Stimulated activated CD8-positive, alpha-beta memory T cell treated with anti-CD3 and anti-CD28 coated beads, Interleukin-15, amount 100 ng/mL, for 1 hour (primary cell): Measurements from ENCODE around the gene FOXI2.

Experiments
- DNase-seq: peaks from one replicate; pipeline ENCODE4 v3.0.0-alpha.2; 2020; ENCODE audit warnings: low read depth

FOXI2 gene

DNA sequence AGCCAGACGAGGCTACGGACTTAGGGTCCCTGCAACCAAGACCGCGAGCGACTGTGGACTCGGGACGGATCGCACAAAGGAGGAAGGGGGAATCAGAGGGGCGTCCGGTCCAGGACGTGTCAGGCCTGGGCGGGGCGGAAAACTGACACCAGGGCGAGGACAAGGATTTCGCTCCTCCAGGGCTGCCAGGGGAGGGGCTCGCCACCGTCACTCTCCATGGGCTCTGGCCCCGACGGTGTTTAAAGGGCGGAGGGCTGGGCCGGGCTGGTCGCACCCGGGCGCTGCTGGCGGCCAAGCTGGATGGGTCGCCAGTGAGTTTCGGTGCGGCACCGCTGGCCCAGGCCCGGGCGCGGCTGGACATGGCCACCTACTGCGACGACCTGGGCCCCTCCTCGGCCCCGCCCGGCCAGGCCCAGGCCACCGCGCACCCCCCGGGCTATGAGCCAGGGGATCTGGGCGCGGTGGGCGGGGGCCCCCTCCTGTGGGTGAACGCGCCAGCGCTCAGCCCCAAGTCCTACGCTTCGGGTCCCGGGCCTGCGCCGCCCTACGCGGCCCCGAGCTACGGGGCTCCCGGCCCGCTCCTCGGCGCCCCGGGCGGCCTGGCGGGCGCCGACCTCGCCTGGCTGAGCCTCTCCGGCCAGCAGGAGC is at the start of gene FOXI2:
Gene FOXI2, plus strand, starts transcription at position 271 of the 648 bp plus-strand sequence. Its CDS starts 89 bp downstream, at position 360.
- no peak for DNase-seq

DNA sequence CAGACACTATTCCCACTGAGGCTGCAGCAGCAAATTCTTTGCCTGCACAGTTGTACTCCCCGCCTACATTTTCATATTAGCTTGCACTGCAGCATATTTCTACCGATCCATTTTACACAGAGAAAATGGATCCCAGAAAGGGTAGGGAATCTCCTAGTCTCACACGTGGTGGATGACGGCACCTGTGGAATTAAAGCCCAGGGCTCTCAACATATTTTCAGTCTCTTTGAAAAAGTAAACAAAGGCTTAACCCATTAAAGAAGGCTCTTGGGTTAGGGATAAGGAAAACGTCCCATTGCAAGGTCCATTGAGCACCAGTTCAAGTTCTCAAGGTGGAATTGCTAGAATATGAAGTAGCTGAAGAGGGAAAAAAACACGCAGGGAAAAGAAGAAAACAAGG is 49.4 kb upstream of the FOXI2 start:
- DNase-seq = no peak

DNA sequence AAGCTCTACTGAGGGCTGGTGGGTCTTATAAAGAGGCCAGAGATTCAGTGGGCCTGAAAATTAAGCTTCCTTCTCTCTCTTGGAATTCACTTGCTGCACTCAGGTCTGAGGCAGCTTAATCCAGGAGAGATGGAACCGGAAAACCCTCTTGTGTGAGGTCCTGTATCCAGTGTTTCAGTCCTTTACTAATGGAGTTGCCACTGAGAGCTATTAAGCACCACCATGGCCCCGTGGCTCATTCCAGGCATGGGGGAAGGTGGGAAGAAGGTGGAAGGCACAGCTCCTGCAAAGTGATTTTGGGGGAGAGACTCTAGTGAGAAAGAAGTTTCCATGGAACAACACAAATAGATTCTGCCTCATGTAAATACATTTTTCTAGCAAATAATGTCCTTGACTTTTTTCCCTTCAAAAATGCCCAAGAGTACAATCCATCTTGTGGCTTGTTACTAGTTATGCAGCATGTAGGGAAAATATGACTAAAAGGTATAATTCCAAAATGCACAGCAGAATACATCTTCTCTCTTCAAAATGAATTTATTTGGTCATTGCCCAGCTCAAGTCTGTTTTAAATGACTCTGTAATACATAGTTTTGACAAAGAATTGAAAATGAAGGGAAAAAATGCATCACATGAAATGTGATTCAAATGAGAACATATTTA is 46.7 kb upstream of the FOXI2 start:
- no peak for DNase-seq

DNA sequence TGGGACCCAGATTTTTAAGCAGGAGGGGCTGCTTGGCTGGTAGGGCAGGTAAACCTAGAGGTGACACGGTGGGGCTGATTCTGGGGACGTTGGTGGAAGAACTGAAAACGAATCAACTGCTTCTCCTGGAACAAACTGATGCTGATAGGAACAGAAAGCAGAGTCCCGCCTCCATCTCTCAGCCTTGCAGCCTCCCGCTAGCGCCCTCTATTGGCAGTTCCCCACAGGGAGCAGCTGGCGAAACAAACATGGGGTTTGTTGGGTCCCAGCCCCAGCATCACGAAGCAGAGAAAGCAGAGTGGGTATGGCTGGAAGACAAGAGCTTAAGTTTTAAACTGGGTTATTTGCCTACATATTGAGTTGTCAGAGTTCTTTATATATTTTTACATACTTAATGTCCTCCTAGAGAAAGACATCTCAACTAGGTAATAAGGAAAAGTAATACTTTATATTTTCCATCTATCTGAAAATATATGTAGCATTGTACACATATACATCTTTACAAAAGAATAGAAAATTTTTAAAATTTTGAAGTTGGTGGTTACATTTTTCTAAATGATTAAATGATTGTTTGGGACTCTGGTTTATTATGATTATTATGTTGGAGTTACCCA is 42.3 kb upstream of the FOXI2 start:
- no peak for DNase-seq

DNA sequence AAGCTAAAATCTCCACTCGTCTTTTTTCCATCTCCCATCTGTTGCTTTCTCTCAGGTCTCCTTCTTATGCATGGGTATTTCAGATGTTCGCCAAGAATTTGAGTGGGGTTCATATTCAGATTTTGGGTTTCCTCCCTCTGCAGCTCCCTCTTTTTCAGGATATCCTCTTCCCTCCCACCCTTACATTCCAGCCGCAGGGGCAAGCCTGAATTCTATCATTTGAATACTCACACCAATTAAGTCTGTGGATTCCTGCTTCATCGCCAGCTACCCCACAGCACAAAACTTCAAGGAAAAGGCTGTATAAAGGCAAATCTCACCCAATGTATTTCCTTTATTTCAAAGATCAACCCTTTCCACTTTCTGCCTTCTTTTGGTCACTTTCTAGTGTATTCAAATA is 41.6 kb upstream of the FOXI2 start:
- no peak for DNase-seq

DNA sequence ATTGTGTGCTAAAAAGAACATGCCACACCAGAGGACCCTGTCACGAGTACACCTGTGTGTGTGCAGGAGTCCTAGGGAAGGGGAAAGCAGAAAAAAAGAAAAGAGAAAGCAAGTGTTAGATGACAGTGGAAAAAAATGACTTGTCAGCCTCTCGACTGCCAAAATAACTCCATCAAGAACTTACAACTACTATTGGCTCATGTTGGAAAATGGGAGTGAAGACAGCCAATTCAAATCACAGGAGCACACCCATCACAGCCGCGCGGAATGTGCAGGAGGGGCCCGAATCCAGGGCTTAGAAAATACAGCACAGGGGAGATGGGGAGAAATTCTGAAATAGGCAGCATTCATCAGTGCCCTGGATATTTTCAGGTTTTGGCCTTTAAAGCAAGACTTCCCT is 38.1 kb upstream of the FOXI2 start:
- DNase-seq = no peak

DNA sequence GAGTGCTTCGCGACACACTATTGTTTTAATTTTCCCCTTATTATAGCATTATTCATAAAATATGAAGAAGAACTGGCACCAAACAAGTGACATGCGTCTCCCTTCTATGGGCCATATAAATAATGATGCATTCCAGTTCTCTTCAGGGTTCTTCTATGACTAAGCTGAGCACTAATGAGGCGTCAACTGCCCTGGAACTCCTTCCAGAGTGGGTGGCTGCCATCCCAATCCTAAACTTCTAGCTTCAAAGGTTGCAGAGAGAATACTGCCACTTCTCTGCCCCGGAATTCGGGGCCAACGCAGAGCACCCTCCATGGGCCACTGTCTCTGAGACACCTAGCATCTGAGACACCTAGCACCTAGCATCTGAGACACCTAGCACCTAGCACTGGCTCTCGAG is 37.7 kb upstream of the FOXI2 start:
- no peak for DNase-seq

DNA sequence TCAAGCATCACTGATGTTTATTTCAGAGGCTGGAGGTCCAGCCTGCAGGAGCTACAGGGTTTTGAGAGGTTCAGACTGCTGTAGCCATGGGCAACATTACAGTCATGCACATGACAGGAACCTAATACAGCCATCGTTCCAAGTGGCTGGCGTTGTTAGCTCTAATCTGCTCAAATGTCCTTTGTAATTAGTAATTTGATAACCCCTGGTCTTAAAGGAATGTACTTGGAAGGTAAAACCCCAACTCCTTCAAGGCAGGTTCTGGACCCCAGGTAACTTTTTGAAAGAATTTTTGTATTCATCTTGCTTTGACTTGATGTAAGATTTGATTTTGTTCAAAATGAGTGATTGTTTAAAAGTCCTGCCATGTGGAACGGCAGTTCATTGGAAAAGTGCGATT is 34.7 kb upstream of the FOXI2 start:
- no peak for DNase-seq

DNA sequence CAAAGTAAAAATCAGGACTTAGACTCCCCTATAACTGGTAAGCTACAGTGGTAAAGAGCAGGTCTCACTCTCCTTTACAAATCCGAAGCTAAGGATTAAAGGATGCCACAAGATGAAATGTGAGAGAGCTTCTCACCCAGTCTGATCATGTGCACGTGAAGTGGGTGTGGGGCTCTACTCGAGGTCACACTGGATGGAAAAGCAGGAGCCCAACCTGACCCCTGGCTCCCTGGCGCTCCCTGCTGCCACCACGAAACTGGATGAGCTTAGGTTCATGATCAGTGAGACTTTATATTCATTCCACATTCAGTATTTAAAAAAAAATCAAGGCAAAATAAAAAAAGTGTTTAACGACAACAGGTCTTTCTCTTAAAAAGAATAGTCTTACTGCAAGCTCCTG is 21.7 kb upstream of the FOXI2 start:
- no peak for DNase-seq

DNA sequence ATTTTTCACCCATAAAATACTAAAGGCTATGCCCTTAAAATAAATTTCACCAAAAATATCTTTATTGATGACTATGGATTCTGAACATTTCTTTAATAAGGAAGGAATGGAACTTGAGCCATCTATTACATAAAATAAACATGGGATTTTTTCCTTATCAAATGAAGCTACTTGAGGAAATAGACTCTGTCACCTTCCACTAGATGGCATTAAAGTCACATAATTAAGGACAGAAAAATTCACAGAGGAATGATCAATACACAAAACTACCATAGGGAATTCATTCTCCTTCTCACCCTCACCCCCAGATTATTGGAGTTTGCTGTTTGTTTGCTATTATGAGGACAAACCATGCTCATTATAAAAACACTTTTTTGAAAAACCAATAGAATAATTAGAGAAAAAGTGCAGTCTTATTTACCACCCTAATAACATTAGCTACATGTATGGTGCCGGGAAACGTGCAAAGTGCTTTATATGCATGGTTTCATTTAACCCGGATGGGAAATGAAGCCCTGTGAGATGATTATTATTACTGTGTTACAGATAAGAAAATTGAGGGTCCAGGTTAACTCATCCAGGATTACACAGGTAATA is 21.1 kb upstream of the FOXI2 start:
- DNase-seq = no peak

DNA sequence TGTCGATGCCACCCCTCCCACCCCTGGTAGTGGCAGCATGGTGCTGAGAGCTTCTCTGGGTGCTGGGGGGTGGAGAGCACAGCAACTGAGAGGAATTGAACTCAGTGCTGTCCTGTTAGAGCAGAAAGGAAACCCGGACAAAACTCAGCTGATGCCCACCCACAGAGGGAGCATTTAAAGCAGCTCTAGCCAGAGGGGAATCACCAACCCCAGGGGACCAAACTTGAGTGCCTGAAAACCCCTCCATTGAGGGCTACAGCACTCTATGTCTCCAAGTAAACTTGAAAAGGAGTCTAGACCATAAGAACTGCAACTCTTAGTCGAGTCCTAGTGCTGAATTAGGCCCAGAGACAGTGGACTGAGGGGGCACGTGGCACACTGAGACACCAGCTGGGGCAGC is 16.8 kb upstream of the FOXI2 start:
- no peak for DNase-seq

DNA sequence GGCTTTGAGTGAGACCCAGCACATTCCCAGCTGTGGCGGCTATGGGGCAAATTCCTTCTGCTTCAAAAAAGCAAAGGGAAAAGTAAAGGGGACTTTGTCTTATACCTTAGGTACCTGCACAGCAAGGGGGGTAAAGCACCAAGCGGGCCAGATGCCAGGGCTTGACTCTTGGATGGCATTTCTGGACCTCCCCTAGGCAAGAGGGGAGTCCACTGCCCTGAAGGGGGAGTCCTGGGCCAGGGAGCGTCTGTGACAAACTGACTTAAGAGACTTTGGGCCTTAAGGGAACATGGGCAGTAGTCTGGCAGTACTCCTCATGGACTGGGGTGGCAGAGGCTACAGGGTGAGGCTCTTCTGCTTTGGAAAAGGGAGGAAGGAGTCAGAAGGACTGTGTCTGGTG is 16.1 kb upstream of the FOXI2 start:
- no peak for DNase-seq

DNA sequence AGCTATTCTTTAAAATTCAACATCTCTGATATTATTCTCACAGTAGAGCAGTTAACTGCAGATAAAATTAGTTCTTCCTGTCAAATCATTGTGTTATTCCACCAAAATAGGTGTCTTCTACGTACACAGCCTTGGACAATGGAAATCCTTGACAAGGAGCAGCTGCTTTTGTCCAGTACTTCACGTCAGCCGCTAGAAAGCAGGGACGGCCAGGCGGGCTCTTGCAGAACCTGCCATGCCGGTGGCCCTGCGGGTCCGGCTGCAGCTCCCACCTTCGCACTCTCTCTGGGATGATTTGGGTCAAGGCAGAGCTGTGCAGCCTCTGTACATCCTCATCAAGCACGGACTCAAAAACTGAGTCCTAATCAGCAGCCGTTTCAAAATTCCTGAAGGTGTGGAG is 2.2 kb upstream of the FOXI2 start:
- no peak for DNase-seq

DNA sequence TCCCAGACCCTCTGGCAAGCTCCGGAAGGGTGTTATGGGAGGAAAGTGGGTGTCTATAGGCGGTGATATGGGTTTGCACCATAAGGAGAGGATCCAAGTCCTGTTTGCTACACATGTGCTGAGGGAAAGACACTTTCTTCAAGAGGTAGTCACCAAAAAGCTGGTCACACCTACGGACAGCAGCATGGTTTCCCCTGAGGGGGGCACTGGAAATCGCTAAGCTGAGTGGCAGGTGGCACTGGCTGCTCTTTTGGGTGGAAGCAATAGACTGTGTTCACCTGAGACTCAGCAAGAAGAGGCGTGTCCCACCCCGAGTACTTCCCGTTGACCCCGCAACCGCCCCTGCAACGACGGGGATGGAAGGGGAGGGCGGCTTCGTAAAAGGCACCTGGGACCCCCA is 1.8 kb upstream of the FOXI2 start:
- no peak for DNase-seq

DNA sequence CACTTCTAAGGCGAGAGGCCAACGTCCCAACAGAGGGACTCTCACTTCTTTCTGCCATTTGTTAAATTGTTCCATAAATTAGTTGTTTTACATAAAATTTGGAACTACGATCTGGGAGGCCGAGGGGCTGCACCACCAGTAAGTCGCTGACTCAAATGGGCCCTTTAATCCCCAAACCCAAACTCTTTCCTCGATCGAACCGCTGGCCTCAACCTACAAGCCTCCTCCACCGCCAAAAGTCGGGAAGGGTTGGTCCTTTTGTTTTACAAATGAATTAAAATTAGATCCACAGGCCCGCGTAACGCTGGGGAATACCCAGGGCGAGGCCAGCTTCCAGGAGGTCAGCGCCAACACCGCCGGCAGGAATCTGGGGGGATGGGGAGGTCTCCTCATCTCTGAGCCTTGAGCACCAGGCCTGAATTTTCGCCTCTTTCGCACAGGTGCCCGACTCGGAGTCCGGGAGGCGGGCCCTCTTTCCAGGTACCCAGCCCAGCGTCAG is 1.2 kb upstream of the FOXI2 start:
- DNase-seq = no peak

DNA sequence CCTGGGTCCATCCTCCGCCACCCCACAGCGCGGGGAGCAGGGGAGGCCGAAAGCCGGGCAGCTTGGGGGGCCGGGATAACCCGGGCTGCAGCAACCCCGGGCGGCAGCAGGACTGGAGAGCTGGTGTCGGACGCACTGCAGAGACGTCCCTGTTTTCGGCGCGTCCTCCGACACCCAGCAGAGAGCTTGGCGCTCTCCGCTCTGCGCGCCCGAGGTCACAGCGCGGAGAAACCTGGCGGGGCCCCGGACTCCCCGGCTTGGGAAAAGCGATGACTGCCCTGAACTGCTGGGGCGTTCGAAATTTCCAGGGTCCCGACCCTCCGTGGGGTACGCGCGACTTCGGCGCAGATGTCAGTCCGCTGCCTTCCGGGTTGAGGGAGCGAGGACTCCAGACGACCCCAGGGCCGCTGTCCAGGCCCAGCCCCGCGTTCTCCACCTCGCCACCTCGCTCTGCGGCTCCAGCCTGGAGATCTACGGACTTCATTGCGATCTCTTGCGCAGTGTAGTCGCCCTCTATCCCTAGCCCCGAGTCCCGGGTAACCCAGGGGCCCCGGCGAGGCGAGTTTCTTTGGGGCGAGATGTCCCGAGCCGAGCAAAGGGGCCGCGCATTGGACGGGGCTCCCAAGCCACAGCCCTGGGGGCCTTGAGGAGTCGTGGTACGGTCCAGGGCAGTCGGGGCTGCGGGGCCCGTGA is 617 bp upstream of the FOXI2 start:
- no peak for DNase-seq

DNA sequence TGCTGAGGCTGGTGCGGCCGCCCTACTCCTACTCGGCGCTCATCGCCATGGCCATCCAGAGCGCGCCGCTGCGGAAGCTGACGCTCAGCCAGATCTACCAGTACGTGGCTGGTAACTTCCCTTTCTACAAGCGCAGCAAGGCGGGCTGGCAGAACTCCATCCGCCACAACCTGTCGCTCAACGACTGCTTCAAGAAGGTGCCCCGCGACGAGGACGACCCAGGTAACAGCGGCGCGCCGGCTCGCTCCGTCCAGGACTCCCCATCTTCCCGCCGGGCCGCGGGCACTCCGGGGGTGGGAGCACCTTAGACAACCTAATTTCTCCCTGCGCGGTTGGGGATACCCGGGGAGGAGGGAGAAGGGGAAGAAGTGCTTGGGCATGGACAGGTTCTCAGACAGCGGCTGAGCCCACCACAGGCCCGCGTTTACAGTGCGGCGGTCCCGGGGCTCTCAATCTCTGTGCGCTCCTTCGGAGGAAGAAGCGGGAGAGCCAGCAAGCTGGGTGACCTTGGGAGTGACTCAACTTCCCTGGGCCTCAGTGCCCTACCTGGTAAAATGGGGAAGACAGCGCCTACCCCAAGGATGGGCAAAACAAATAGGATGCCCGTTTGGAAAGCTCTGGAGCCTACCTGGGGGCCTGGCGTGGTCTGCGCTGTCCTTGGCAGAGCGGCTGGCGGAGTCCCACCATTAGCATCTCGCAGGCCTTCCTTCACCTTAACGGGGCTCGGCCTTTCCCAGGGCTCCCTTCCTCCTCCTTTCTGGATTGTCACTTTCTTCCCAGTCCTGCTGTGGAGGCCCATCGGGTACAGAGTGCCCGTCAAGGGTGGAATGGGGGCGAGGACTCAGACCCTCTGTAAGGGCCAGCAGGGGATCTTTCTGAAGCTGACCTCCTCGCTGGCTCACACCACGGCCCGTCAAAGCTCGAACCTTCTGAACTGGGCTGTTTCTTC is 852 bp downstream of the FOXI2 start:
- no peak for DNase-seq

DNA sequence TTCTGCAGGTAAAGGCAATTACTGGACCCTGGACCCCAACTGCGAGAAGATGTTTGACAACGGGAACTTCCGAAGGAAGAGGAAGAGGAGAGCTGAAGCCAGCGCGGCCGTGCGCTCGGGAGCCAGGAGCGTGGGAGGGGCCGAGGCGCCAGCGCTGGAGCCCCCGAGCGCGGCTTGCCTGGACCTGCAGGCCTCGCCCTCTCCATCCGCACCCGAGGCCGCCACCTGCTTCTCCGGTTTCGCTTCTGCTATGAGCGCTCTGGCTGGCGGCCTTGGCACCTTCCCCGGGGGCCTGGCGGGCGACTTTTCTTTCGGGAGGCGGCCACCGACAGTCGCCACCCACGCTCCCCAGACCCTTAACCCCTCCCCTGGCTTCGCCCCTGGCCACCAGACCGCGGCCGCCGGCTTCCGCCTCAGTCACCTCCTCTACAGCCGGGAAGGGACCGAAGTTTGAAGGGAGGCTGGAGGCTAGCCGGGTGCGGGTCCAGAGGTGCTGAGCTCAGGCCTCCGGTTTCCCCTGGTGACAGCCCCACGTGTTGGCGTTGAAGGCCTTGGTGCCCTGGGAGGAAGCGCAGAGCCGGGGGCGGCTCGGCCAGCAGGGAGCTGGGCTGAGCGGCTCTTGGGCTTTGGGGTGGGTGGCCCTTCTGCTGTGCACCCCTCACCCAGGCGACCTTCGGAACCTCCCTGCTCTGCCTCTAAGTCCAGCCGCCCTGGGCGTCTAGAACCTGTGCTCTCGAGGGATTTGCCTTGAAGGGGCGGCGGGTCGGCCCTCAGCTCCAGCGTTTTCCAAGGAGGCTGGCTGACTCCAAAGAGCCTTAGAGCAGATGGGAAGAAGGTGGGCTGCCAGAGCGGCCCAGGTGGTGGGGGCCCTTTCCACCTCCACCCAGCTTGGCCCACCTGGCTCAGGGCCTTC is 1.8 kb downstream of the FOXI2 start:
- no peak for DNase-seq

DNA sequence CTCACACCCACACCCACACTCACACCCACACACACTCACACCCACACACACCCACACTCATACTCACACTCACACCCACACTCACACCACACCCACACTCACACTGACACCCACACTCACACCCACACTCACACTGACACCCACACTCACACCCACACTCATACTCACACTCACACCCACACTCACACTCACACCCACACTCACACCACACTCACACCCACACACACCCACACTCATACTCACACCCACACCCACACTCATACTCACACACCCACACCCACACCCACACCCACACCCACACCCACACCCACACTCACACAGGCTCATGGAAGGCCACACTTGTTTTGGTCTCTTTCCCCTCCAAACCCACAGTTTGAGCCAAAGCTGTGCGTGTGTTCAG is 2.9 kb downstream of the FOXI2 start:
- no peak for DNase-seq

DNA sequence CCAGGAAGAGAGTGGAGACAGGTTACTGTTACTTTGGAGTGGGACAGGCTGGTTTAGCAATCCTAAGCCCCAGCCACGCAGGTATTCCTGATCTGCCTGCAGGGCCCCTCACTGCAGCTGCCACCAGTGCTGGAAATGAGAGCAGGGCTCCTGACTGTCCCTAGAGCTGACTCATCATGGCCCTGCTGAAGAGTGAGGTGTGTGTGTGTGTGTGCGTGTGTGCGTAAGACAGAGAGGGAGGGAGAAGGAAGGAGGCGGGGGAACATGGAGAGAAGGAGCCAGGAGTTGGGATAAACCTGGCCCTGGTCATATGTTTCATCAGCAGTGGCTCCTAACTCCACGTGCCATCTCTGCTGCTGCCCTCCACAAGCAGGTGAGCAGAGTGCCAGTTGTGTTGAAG is 3.6 kb downstream of the FOXI2 start:
- no peak for DNase-seq
